Kidney (tissue), 14 donors: Measurements from ENCODE around the gene KDM3B. TPM values are rescaled to one million over a fixed set of nuclear protein-coding genes. Genes with fewer than 3 reads are reported as not detected.

Experiments
- DNase-seq, 5 donors: peaks; one replicate each; pipeline ENCODE4 v3.0.0-alpha.2; 2013 to 2020
- FAIRE-seq: peaks from 2 replicates; lab custom pipeline; 2012; peaks lifted over from hg19 to GRCh38; lab: Jason Lieb, UNC
- H3K27ac ChIP-seq, 2 donors: one replicate each; pipeline ENCODE4 v1.7.0; 2013; ENCODE audit warnings: low read depth in 2 of 2, low read length in 2 of 2, inconsistent platforms in 1 of 2
- H3K27me3 ChIP-seq: one replicate; pipeline ENCODE4 v1.7.1; 2013; ENCODE audit warnings: low read length, inconsistent platforms; ENCODE audit not compliant: control insufficient read depth, insufficient read depth
- H3K36me3 ChIP-seq, 3 donors: one replicate each; pipeline versions ENCODE4 v1.7.0 to v1.7.1; 2013; ENCODE audit warnings: low read length in 3 of 3, control low read depth in 1 of 3, inconsistent platforms in 1 of 3; ENCODE audit not compliant: insufficient read depth in 3 of 3, control insufficient read depth in 2 of 3
- H3K4me1 ChIP-seq, 3 donors: one replicate each; pipeline versions ENCODE4 v1.7.0 to v1.7.1; 2013; ENCODE audit warnings: low read length in 3 of 3, inconsistent platforms in 1 of 3, low read depth in 1 of 3; ENCODE audit not compliant: control insufficient read depth in 2 of 3, insufficient read depth in 2 of 3
- H3K4me3 ChIP-seq, 3 donors: one replicate each; pipeline versions ENCODE4 v1.7.0 to v1.8.1; 2013; ENCODE audit warnings: low read length in 3 of 3, control low read depth in 1 of 3, inconsistent platforms in 1 of 3
- H3K9ac ChIP-seq, 3 donors: one replicate each; pipeline versions ENCODE4 v1.7.0 to v1.7.1; 2013; ENCODE audit warnings: low read length in 3 of 3, control low read depth in 1 of 3, inconsistent platforms in 1 of 3
- H3K9me3 ChIP-seq, 3 donors: one replicate each; pipeline versions ENCODE4 v1.7.0 to v1.7.1; 2013; ENCODE audit warnings: low read length in 3 of 3, control low read depth in 1 of 3, inconsistent platforms in 1 of 3; ENCODE audit not compliant: control insufficient read depth in 2 of 3, insufficient read depth in 1 of 3
- CTCF ChIP-seq: IDR thresholded peaks from 3 replicates; pipeline ENCODE4 v1.5.1; 2012; ENCODE audit warnings: mild to moderate bottlenecking, moderate library complexity, borderline replicate concordance; ENCODE audit not compliant: insufficient read depth; ENCODE audit errors: extremely low read depth
- intact Hi-C: fragments of 100-400 bp; cut with DNase I; formaldehyde crosslinking; loops from one replicate; pipeline ENCODE4 v1.11.1; 2022
- polyA plus RNA-seq: library from polyadenylated mRNA; stranded (reverse); fragments of 350-450 nt; fragmentation: Illumina TruSeq; extraction: RNeasy Lipid Tissue Mini Kit (QIAGEN cat#74804); gene quantifications from one replicate; pipeline ENCODE4 v1.2.3, GENCODE V29; 2014; ENCODE audit warnings: low read depth, low replicate concordance; ENCODE audit not compliant: insufficient read depth
- total RNA-seq: library from RNA; stranded (reverse); fragmentation: NEBNext Ultra II Directional; extraction: Animal tissue kit (Norgen Biotek cat#: 25700); gene quantifications from one replicate; pipeline ENCODE4 v1.2.1, GENCODE V29; 2021
- donor health status: control.
- donor health status: control.
- donor health status: control.
- donor health status: control.
- donor health status: control.
- donor health status: DM: yes; HTN: yes; CAD: no.
- donor health status: Normal renal cell carcinoma (clear cell type).

KDM3B gene
- total and polyA plus RNA-seq, 2 donors from 2014 or later: 18.5 to 69.6 TPM

- intact Hi-C loops: loop anchor here (5.0 kb wide), 1 partner anchor 51 kb away; no protein-coding TSS in a partner anchor
- DNase-seq (no peak), FAIRE-seq (no peak)
- TF ChIP-seq CTCF: no peak
- peaks cover 0 to 4% (median 0%) of the 10 kb centered on the region in 3 donors for H3K4me1 ChIP-seq
- no peak overlapping the region for H3K9ac ChIP-seq
- H3K36me3 ChIP-seq: no peaks in the 10 kb centered on the region
- H3K4me3 ChIP-seq: no peak overlapping the region
- H3K9me3 ChIP-seq: no peaks in the 10 kb centered on the region
- H3K27me3 ChIP-seq: no peaks in the 10 kb centered on the region
- H3K27ac ChIP-seq: no peak overlapping the region
Measured at GRCh38 chr5:138450971-138451370, 98.5 kb downstream of the KDM3B start.

GRCh38 chr5:138452720-138453119, 100.2 kb downstream of the KDM3B start:
- TF ChIP-seq CTCF: no peak
- Histone ChIP-seq H3K36me3 (no peaks in the 10 kb centered on the region), H3K27ac (no peak overlapping the region), H3K9ac (no peak overlapping the region), H3K4me3 (no peak overlapping the region), H3K4me1 (peaks cover 0 to 4% (median 0%) of the 10 kb centered on the region in 3 donors), H3K27me3 (no peaks in the 10 kb centered on the region), H3K9me3 (no peaks in the 10 kb centered on the region)
- intact Hi-C loops: loop anchor here (5.0 kb wide), 1 partner anchor 50 kb away; no protein-coding TSS in a partner anchor
- FAIRE-seq (no peak), DNase-seq (no peak)

- FAIRE-seq (no peak), DNase-seq (peak in 1 of 5 donors; percentile 63)
- Histone ChIP-seq H3K4me3 (no peak overlapping the region), H3K36me3 (no peaks in the 10 kb centered on the region), H3K9ac (no peak overlapping the region), H3K4me1 (peaks cover 0 to 7% (median 0%) of the 10 kb centered on the region in 3 donors), H3K9me3 (no peaks in the 10 kb centered on the region), H3K27me3 (no peaks in the 10 kb centered on the region), H3K27ac (no peak overlapping the region)
- no peak for TF ChIP-seq CTCF
- intact Hi-C loops: loop anchor here (5.0 kb wide), 1 partner anchor 49 kb away; no protein-coding TSS in a partner anchor
Measured at GRCh38 chr5:138453590-138453989, 101.1 kb downstream of the KDM3B start.

GRCh38 chr5:138454121-138454520, 101.6 kb downstream of the KDM3B start:
- intact Hi-C loops: loop anchor here (5.0 kb wide), 1 partner anchor 48 kb away; no protein-coding TSS in a partner anchor
- no peak for TF ChIP-seq CTCF
- no peak for DNase-seq

More at GRCh38 chr5:138454121-138454520, 101.6 kb downstream of the KDM3B start:
- no peaks in the 10 kb centered on the region for H3K27me3 ChIP-seq
- no peak overlapping the region for H3K4me3 ChIP-seq
- no peaks in the 10 kb centered on the region for H3K36me3 ChIP-seq
- H3K9me3 ChIP-seq: no peaks in the 10 kb centered on the region
- peaks cover 0 to 7% (median 0%) of the 10 kb centered on the region in 3 donors for H3K4me1 ChIP-seq
- no peak for FAIRE-seq
- H3K27ac ChIP-seq: no peak overlapping the region
- no peak overlapping the region for H3K9ac ChIP-seq
